ENCODE data around the gene ITIH5.

The ITIH5 gene

DNA sequence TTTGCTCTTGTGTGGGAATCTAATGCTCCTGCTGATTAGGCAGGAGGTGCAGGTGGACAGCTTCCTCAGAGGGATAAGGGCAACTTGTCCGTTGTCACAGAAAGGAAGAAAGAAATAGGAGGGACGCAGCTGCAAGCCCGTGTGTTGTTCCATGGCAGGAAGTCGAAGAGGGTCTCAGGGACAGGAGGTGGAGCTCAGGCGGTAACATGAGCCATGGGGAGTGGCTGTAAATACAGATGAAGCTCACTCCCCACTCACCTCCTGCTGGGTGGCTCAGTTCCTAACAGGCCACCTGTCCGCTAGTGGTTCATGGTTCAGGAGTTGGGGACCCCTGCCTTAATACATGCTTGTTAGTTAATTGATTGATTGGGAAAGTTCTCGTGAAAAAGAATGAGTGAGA, 154.3 kb downstream of the ITIH5 start:
- DNase-seq, result no peak

DNA sequence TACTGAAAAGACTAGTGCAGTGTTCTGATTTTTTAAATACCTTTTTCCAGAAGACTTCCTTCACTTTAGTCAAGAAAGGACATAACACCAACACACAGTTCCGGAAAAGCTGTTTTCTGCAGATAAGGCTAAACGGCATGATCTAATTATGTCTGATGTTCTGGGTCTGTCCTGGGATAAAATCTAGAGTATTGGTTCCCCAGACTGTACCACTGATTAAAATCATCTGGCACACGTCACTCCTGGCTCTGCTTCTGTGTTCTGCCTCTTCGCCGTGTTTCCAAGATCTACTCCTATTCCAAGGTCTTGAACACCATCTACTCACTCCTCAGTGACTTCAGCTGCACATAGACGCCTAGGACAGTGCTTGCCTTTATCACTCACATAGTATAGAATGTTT, 155.2 kb downstream of the ITIH5 start:
- no peak for DNase-seq
